CD4-positive, alpha-beta T cell treated with Interleukin-10 for 1 hour (primary cell): ENCODE data around the gene CELA1.

Source experiments
- DNase-seq: peaks from one replicate; pipeline ENCODE4 v3.0.0-alpha.2; 2020

The CELA1 gene

GRCh38 chr12:51374361-51374760 lies 27.9 kb upstream of the CELA1 start:
- no peak for DNase-seq

- DNase-seq = no peak
Observed at GRCh38 chr12:51373187-51373586, 26.7 kb upstream of the CELA1 start.

GRCh38 chr12:51372021-51372420 lies 25.5 kb upstream of the CELA1 start:
- no peak for DNase-seq

- no peak for DNase-seq
Observed at GRCh38 chr12:51371295-51371953, 24.9 kb upstream of the CELA1 start.

- no peak for DNase-seq
Observed at GRCh38 chr12:51370667-51371066, 24.2 kb upstream of the CELA1 start.

GRCh38 chr12:51369581-51369980 lies 23.1 kb upstream of the CELA1 start:
- DNase-seq = no peak

GRCh38 chr12:51368640-51369517 lies 22.4 kb upstream of the CELA1 start:
- DNase-seq = peak; percentile 93

- no peak for DNase-seq
Observed at GRCh38 chr12:51365276-51365675, 18.8 kb upstream of the CELA1 start.

- no peak for DNase-seq
Observed at GRCh38 chr12:51364001-51364400, 17.5 kb upstream of the CELA1 start.

- DNase-seq = no peak
Observed at GRCh38 chr12:51362747-51363342, 16.4 kb upstream of the CELA1 start.

GRCh38 chr12:51362307-51362706 lies 15.8 kb upstream of the CELA1 start:
- no peak for DNase-seq

- no peak for DNase-seq
Observed at GRCh38 chr12:51361161-51362016, 14.9 kb upstream of the CELA1 start.

- DNase-seq = no peak
Observed at GRCh38 chr12:51360315-51360714, 13.8 kb upstream of the CELA1 start.

GRCh38 chr12:51359851-51360250 lies 13.4 kb upstream of the CELA1 start:
- DNase-seq = no peak

- DNase-seq = no peak
Observed at GRCh38 chr12:51358496-51358895, 12.0 kb upstream of the CELA1 start.

GRCh38 chr12:51357374-51358047 lies 11.0 kb upstream of the CELA1 start:
- DNase-seq = no peak

GRCh38 chr12:51351913-51352532 lies 5.5 kb upstream of the CELA1 start:
- DNase-seq = peak; percentile 64

- DNase-seq = no peak
Observed at GRCh38 chr12:51349026-51349425, 2.5 kb upstream of the CELA1 start.

- no peak for DNase-seq
Observed at GRCh38 chr12:51348116-51348515, 1.6 kb upstream of the CELA1 start.

GRCh38 chr12:51345681-51346080 lies 798 bp downstream of the CELA1 start:
- DNase-seq = no peak

GRCh38 chr12:51343201-51343600 lies 3.3 kb downstream of the CELA1 start:
- no peak for DNase-seq

- no peak for DNase-seq
Observed at GRCh38 chr12:51342416-51342815, 4.1 kb downstream of the CELA1 start.
